CD4-positive, alpha-beta T cell treated with Interleukin-10 for 1 hour (primary cell): ENCODE results near the gene ADAM10.

Experiments
- DNase-seq: peaks from one replicate; pipeline ENCODE4 v3.0.0-alpha.2; 2020

Gene ADAM10

GRCh38 chr15:58548308-58549012 is 201.0 kb downstream of the ADAM10 start:
- DNase-seq = no peak

GRCh38 chr15:58547628-58548307 is 201.7 kb downstream of the ADAM10 start:
- DNase-seq = no peak

- no peak for DNase-seq
Observed at GRCh38 chr15:58546635-58547627, 202.6 kb downstream of the ADAM10 start.

GRCh38 chr15:58546066-58546591 is 203.4 kb downstream of the ADAM10 start:
- no peak for DNase-seq

- DNase-seq = peak; percentile 21
Observed at GRCh38 chr15:58545307-58546065, 204.0 kb downstream of the ADAM10 start.

GRCh38 chr15:58544756-58545155 is 204.8 kb downstream of the ADAM10 start:
- DNase-seq = no peak

GRCh38 chr15:58543664-58544335 is 205.7 kb downstream of the ADAM10 start:
- DNase-seq = no peak

- DNase-seq = no peak
Observed at GRCh38 chr15:58541410-58542087, 208.0 kb downstream of the ADAM10 start.

- no peak for DNase-seq
Observed at GRCh38 chr15:58539548-58539947, 210.0 kb downstream of the ADAM10 start.

- no peak for DNase-seq
Observed at GRCh38 chr15:58538901-58539300, 210.6 kb downstream of the ADAM10 start.
